ENCODE data around the gene SH3D19.
"Not testable (repeated sequence)": the region's sequence is repeated elsewhere in the genome, so short reads cannot be mapped to it uniquely, and the experiment has no call there.

Gene SH3D19

DNA sequence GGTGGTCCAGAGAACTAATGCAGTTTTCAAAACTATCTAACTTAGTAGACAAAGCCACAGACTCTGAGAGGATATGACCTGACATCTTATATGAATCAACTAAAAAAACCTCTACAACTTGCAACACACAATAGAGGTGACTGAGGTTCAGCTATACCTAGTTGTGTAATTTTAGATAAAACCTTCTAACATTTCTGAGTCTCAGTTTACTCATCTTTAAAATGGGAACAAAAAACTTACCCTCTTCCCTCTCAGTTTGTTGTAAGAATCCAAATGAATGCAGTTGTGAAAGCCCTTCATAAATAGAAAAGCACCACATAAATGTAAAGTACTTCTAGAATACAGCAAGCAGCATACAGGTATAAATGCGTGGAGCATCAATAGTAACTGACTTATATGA lies 5.9 kb downstream of the SH3D19 start:
- no peak for DNase-seq

DNA sequence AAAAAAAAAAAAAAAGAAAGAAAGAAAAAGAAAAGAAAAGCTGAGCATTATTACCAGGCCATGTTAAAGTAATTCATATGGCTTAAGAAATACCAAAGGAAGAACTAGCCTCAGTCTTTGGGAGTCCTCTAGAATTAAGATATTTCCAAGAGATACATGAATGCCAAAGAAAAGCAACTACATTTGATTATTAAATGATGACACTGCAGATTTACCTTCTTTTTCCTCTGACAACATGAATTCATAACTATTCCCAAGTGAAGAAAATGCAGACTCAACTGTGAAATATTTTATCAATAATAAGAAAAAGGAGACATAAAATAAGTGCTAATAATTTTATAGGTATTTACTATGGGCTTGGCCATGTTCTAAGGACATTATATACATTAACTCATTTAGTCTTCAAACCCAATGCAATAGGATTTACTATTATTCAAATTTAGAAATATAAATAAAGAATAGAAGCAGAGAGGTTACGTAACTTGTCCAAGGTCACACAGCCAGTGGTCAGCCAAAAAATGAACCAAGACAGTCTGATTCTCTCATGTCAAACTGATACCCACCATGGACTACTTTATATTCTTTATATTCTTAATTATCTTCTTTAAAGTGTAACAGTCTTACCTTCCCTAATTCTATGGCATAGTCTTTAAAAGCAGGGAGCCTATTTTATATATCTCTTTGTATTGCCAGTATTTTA lies 6.9 kb downstream of the SH3D19 start:
- DNase-seq: no peak

DNA sequence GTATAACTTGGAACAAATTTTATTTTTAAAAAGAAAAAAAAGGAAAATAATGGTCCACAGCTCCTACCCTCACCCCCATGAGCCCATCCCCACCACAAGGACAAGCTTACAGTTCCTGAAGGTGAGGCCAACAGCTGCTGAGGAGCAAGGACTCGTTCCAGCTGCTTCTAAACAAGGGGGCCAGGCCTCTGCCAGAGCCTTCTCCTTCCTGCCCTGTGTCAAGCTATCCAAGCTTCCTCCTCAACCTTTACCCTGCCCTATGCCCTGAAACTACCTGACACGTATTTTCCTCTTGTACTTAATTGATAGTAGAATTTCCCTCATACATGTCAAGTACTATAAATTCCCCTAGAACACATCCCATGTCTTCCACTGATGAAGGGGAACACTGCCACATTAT lies 8.8 kb downstream of the SH3D19 start:
- DNase-seq: no peak

DNA sequence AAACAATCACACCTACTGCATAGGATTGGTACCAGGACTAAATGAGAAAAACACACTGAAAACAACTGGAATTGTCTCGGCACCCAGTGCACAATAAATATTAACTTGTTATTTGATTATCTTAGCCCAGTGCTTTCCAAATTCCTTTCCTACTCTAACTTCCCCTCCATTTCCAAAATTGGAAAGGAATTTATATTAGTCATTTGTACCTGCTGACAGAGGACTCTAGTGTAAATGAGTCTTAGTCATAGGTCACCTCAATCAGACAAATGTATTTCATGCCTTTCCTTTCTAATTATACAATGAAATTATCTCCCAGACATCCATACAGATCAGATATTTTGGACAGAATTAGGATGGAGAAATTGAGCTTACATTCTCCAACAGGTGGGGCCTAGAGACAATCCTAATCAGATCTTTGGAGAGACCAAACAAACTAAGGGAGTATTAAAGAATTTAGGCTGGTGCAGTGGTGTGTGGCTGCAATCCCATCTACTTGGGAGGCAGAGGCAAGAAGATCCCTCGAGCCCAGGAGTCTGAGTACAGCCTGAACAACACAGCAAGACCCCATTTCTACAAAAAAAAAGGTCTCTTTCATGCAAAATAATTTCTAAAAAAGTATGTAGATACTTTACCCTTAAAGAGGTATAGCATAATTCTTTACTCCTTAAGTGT lies 10.1 kb downstream of the SH3D19 start:
- DNase-seq: no peak

DNA sequence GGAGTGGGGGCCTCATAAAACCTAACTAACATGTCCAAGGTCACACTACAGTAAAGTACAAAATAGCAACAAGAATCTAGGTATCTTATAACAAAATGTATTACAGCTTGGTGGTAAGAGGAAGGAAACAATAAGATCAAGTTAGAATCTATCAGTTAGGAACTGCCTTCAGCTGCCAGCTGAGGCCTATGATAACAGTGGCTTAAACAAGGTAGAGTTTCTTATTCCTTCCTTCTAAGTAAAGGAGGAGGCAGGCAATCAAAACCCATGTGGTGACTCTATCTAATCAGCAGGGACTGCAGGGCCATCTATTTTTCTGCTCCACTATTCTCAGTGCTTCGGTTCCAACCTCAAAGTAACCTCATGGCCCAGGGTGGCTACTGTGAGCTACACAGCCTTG lies 10.9 kb downstream of the SH3D19 start:
- DNase-seq: no peak

DNA sequence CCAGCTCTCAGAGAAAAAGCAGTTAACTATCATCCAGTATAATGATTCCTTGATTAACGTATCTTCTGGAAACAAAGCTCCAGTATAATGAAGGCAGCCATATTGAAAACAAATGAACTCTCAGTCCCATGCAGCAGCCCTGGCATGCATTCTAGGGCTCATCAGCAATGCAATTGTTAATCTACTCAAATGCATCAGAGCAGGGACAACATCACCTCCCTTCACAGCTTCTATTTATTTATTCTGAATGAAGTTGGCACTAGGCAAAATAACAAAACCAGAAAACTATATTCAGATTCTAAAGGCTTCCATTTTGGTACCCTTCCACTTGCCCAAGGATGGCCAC lies 11.4 kb downstream of the SH3D19 start:
- no peak for DNase-seq

DNA sequence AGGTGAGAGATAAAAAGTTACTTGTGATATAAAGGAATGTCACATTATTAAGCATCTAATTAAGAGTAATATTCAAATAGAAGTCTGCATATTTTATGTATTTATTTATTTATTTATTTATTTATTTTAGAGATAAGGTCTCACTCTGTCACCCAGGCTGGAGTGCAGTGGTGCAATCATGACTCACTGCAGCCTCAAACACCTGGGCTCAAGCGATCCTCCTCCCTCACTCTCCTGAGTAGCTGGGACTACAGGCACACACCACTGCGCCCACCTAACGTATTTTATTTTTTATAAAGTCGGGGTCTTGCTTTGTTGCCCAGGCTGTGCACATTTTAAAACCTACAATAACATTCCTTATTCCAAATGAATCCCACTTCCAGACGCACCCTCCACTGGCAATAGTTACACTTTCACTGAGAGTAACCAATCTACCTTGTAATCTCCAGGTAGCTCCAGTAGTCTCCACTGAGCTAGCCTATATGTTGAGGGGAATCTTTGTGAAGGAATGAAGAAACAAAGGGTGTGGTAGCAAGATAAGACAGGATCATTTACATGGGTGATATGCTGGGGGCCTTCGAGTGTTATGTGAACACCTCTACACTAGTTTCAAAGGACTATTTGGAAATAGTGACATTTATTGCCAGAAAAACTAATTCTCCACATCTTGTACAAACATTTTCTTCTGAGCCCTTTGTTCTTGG lies 11.9 kb downstream of the SH3D19 start:
- DNase-seq: no peak

DNA sequence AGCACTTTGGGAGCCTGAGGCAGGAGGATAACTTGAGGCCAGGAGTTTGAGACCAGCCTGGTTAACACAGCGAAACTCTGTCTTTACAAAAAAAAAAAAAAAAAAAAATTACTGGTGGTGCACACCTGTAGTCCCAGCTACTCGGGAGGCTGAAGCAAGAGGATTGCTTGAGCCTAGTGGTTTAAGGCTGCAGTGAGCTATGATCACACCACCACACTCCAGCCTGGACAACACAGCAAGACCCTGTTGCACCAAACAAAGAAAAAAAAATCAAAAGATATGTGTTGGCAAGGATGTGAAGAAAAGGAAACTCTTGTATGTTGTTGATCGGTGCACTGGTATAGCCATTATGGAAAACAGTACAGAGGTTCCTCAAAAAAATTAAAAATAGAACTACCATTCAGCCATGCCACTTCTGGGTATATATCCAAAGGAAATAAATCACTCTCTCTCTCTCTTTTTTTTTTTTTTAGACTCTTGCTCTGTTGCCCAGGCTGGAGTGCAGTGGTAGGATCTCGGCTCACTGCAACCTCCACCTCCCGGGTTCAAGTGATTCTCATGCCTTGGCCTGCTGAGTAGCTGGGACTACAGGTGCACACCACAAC lies 15.2 kb downstream of the SH3D19 start:
- DNase-seq: no peak

DNA sequence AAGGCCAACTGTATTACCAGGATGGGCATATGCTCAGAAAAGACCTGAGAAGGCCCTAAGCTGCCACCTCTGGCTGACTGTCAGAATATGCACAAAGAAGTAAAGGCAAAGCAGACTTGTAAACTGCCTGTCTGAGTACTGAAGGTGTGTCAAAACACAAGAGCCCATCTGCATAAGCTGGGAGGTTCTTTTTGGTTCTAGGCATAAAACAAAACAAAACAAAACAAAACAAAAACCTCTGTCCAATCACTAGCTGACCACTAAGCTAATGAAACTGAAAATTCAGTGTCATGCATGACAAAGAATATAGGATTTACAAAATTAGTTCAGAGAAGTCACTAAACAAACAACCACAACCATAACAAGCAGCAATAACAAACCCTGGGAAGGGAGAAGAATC lies 20.6 kb downstream of the SH3D19 start:
- no peak for DNase-seq

DNA sequence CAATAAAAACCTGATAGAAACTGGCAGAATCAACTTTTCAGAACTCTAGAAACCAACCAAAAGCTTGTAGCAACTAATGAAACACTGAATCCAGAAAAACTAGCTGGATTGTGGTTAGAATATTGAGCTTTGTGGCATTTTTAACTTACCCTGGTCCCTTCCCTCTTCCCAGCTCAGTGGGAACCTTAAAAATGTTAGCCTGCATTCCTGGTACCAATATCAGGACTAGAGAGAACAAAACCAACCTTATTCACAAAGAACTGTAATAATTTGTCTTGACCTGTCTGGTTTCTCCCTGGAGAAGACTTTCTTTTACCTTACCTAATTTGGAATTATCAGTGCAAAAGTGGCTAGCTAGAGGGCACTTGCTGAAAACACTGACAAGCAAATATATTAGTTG lies 21.2 kb downstream of the SH3D19 start:
- no peak for DNase-seq

DNA sequence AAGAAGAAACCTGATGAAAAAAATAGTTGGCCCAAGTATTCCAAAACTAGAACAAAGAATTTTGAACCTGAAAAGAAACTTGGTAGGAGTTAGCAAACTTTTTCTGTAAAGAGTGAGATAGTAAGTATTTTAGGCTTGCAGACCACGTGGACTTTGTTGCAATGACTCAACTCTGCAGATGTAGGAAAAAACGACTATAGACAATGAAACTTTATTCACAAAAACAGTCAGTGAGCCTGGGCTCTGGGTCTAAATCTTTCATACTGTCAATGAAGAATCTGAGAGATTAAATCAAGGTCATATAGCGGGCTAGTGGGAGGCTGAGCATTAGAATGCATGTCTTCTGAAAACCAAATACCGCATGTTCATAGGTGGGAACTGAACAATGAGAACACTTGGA lies 23.0 kb downstream of the SH3D19 start:
- no peak for DNase-seq

DNA sequence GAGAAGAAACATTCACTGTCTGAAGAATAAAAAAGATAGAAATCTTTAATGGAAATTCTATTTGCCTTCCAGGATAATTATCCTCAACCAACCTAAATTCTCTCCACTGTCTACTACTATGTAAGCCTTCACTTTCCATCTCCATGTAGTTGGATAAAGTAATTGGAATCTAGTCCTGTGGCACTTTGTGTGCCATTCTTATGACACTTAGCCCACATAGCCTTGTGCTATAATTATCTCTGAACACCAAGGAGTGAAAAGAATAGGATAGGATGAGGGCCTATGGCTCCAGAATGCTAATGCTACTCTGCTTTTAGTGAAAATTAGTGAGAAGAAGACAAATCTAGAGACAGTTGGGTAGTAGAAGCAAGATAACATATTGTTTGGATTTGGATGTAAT lies 28.2 kb downstream of the SH3D19 start:
- no peak for DNase-seq

DNA sequence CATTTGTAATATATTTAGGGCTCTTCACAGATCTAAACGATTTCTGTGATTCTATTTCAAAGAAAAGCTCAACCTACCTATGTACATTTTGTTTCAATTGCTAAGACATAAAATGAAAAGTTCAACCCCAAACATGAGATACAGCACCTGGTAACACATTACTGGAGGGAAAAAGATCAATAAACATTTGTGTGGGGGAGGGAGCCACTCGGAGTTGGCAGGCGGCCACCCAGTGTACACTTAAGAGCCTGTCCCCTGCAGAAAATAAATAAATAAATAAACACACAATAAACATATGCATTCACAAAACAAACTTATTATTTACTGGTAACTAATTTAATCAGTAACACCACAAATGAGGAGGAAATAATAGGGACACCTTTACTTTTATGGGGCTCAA lies 29.2 kb downstream of the SH3D19 start:
- no peak for DNase-seq

DNA sequence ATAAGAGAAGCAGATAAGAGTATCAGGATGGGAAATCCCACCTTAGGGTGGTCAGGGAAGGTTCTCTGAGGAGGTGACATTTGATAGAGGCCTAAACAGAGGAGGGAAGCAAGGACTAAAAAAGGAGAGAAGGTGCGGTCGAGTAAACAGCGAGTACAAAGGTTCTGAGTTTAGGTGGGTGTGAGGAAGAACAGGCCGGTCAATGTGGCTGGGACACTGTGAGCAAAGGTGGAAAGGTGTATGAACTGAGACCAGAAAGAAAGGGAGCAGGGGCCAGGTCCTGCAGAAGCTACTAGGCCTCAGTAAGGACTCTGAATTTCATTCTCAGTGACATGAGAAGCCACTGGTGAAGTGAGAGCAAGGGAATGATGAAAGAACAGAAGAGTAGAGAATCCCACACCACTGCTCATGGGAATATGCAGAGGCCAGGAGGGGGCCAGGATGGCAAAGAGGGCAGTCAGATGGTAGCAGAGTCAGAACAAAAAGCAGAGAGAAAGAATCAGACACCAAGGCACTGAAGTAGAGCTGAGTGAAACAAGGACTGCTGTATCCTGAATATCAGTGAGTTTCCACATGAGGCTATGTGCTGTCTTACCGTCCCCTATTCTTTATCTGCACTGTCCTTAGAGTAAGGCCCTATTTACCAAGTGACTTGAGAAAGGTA lies 30.4 kb downstream of the SH3D19 start:
- no peak for DNase-seq

DNA sequence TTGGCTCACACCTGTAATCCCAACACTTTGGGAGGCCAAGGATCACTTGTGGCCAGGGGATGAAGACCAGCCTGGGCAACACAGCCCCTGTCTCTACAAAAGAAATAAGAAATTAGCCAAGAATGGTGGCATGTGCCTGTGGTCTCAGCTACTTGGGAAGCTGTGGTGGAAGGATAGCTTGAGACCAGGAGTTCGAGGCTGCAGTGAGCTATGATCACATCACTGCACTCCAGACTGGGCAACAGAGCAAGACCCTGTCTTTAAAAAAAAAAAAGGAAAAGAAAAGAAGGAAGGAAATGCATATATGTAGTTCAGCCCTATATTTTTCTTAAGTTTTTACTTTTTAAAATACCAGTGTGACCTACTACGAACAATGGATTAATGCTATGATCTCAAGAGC lies 33.4 kb downstream of the SH3D19 start:
- no peak for DNase-seq

DNA sequence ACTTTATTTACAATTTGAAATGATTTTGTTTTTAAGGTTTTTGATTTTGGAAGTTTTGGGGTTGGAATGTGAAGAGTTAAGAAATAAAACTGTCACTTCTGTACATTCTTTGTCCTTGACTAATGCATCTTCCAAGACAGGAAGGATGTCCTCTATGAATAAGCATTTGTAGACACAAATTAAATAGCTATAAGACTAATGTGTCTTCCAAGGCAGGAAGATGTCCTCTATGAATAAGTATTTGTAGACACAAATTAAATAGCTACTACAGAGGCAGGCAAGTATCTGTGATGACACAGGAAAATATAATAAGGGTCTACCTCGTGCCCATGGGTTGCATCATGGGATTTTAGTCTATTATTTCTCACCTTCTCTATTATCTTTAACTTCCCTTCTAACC lies 33.9 kb downstream of the SH3D19 start:
- no peak for DNase-seq

DNA sequence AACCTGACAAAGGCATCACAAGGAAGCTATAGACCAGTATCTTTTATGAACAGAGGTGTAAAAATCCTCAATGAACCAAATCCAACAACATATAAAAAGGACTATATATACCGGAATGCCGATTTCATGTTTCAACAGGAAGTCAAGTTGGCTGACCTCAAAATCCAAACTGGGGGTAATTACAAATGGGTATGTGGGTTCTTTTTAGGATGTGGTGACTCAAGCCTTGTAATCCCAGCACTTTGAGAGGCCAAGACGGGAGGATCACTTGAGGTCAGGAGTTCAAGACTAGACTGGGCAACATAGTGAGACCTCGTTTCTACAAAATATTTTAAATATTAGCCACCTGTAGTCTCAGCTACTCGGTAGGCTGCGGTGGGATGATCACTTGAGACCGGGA lies 38.0 kb downstream of the SH3D19 start:
- DNase-seq: no peak

DNA sequence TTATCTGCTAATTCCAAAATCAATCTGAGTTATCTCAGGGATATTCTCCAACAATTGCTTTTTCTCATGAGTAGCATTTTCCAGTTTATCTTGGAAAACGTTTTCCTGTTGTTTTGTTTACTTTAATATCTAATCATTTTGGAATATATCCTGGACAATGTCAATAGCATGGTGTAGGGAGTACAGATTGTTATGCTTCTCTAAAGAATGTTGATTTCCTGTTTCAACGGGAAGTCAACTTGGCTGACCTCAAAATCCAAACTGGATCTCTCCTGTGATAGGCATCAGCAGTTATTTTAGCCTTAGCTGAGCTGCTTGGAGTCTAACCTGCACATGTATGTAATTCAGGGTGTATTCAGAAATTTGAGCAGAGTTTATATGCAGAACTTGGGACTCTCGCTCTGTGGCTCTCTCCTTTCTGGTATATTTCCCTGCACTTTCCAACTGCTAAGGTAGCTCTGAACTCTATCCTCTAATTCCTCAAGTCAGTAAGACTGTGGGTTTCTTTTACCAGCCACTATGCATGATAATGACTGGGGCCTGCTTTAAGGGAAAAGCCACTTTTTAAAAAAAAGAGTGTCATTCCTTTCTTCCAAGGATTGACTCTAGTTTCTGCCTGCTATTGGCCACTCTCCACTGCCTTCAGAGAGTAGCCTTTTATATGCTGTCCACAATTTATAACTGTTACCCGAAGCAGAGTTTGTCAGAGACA lies 40.7 kb downstream of the SH3D19 start:
- no peak for DNase-seq

DNA sequence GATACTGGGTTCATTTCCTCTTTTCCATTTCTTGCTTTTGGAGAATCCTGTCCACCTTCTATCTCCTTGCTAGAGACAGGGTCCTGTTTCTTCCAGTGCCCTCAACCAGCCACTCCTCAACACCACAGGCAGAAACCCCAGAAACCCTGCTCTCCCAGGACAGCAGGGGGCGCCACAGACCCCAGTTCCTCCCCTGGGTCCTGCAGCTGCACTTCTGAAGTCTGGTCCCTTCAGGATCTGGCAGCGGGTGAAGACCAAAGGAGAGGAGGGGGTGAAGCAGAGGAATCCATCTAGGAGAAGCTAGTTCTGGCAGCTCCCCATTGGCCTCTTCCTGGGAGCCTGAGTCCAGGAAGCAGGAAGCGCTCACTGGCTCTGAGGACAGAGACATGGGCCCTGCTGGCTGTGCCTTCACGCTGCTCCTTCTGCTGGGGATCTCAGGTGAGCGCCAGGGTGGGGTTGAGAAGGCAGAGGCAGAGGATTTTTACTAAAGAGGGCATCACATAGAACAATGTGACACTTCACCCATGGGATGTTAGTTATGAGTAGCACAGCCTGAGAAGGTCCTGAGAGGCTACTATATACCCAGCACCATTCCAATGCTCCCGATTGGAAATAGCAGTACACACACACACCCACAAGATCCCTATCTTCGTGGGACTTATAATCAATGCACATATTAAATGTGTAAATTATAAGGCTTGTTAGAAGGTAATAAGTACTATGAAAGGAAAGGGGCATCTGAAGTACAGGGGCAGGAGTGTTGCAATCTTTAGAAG lies 48.4 kb downstream of the SH3D19 start, which contains the start of gene PRSS48:
Gene PRSS48 (plus strand): TSS at position 375 of the 776 bp plus-strand sequence. CDS start 12 bp downstream, at position 387.
- peak; percentile 17 for DNase-seq

DNA sequence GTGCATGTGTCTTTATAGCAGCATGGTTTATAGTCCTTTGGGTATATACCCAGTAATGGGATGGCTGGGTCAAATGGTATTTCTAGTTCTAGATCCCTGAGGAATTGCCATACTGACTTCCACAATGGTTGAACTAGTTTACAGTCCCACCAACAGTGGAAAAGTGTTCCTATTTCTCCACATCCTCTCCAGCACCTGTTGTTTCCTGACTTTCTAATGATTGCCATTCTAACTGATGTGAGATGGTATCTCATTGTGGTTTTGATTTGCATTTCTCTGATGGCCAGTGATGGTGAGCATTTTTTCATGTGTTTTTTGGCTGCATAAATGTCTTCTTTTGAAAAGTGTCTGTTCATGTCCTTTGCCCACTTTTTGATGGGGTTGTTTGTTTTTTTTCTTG lies 56.5 kb downstream of the SH3D19 start:
- not testable (repeated sequence) for DNase-seq

DNA sequence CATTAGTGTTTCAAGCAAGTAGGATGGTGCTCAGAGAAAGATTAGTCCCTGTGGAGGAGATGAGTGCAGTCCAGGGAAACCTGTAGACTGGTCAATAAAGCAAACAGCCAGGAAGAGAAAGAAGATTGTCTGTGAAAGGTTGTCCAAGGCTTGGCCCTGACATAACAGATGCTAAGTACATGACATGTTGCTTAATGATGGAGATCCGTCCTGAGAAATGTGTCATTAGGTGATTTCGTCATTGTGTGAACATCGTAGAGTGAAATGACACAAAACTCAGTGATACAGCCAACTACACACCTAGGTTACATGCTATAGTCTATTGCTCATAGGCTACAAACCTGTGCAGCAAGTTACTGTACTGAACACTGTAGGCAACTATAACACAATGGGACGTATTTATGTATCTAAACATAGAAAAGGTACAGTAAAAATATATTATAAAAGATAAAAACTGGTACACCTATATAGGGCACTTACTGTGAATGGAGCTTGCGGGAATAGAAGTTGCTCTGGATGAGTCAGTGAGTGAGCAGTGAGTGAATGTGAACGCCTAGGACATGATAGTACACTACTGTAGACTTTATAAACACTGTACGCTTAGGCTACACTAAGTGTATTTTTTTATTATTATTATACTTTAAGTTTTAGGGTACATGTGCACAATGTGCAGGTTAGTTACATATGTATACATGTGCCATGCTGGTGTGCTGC lies 57.4 kb downstream of the SH3D19 start:
- no peak for DNase-seq
